ENCODE data around the gene PABPC3.

PABPC3 gene

DNA sequence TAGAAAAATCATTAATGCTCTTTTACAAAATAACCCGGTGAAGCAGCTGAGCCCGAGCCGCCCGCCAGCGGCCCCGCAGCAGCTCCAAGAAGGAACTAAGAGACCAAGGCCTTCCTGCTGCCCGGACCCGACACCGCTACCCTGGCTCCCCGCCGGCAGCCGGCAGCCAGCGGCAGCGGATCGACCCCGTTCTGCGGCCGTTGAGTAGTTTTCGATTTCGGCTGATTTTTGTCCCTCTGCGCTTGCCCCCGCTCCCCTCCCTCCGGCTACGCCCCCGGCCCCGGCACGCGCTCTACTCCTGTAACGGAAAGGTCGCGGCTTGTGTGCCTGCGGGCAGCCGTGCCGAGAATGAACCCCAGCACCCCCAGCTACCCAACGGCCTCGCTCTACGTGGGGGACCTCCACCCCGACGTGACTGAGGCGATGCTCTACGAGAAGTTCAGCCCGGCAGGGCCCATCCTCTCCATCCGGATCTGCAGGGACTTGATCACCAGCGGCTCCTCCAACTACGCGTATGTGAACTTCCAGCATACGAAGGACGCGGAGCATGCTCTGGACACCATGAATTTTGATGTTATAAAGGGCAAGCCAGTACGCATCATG lies at the start of gene PABPC3:
TSS of gene PABPC3 (plus strand) at position 286 of the 603 bp plus-strand sequence. CDS start at position 349, 63 bp downstream.
- H3K36me3 ChIP-seq (replicated peaks) = no peaks in the 10 kb centered on the region
- H3K27ac ChIP-seq = no peak within 1 kb of the TSS
- peak within 1 kb of the TSS; percentile 42 for H3K4me3 ChIP-seq (ENCODE audit: low read depth, low read length)
- TF ChIP-seq, protein P1, sequence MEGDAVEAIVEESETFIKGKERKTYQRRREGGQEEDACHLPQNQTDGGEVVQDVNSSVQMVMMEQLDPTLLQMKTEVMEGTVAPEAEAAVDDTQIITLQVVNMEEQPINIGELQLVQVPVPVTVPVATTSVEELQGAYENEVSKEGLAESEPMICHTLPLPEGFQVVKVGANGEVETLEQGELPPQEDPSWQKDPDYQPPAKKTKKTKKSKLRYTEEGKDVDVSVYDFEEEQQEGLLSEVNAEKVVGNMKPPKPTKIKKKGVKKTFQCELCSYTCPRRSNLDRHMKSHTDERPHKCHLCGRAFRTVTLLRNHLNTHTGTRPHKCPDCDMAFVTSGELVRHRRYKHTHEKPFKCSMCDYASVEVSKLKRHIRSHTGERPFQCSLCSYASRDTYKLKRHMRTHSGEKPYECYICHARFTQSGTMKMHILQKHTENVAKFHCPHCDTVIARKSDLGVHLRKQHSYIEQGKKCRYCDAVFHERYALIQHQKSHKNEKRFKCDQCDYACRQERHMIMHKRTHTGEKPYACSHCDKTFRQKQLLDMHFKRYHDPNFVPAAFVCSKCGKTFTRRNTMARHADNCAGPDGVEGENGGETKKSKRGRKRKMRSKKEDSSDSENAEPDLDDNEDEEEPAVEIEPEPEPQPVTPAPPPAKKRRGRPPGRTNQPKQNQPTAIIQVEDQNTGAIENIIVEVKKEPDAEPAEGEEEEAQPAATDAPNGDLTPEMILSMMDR (IDR thresholded peaks at IDR 0.05; ENCODE audit: low read depth, low read length, missing control alignments) = no peak
- DNase-seq = no peak
- in situ Hi-C loops (cut with HindIII; ENCODE audit: low pct_ligation_motif_present, low sequenced_read_pairs) = no loop called here
- no peaks in the 10 kb centered on the region for H3K27me3 ChIP-seq (replicated peaks)

DNA sequence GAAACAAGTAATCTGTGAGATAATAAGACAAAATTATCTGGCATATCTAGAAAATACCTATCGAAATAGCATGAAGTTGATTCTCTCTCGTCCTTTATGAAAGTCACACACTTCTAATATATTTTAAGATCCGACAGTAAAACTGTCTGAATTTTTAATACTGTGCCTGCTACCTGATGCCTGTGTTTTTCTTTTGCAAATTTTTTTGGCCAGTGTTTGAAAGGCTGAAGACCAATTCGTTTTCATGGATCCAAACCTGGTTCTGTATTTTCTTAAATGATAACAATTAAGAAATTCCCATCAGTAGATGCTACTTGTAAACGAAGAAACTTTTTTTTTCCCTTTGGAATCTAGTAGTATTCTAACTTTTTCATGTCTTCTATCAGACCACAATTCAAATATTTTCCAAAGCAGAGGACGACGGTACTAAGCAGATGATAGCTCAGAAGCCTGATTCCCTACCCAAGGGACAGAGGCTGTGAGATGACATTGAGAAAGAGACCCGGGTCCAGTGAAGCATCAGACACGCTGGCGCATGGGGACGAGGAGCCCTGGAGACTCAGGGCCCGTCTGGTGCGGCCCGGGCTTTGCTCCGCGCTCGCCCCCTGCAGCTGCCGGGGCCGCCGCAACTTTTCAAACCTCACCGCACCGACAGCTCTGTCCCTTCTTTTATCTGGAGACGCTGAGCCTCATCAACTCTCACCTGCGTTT lies 49.5 kb upstream of the PABPC3 start:
- DNase-seq = no peak
- Histone ChIP-seq H3K36me3 (replicated peaks) (no peaks in the 10 kb centered on the region), H3K27ac (no peak overlapping the region), H3K4me3 (ENCODE audit: low read depth, low read length) (peak overlapping the region; percentile 52), H3K27me3 (replicated peaks) (peaks cover 12% of the 10 kb centered on the region)
- in situ Hi-C loops (cut with HindIII; ENCODE audit: low pct_ligation_motif_present, low sequenced_read_pairs) = no loop called here
- TF ChIP-seq, protein P1 (IDR thresholded peaks at IDR 0.05; ENCODE audit: low read depth, low read length, missing control alignments) = peak; percentile 4

GRCh38 chr13:25046985-25047511 lies 48.9 kb upstream of the PABPC3 start:
- peak; percentile 3 for DNase-seq
- TF ChIP-seq, protein P1 (IDR thresholded peaks at IDR 0.05; ENCODE audit: low read depth, low read length, missing control alignments) = no peak
- H3K27ac ChIP-seq = no peak overlapping the region
- in situ Hi-C loops (cut with HindIII; ENCODE audit: low pct_ligation_motif_present, low sequenced_read_pairs) = no loop called here
- H3K4me3 ChIP-seq (ENCODE audit: low read depth, low read length) = peak overlapping the region; percentile 52
- peaks cover 12% of the 10 kb centered on the region for H3K27me3 ChIP-seq (replicated peaks)
- no peaks in the 10 kb centered on the region for H3K36me3 ChIP-seq (replicated peaks)

DNA sequence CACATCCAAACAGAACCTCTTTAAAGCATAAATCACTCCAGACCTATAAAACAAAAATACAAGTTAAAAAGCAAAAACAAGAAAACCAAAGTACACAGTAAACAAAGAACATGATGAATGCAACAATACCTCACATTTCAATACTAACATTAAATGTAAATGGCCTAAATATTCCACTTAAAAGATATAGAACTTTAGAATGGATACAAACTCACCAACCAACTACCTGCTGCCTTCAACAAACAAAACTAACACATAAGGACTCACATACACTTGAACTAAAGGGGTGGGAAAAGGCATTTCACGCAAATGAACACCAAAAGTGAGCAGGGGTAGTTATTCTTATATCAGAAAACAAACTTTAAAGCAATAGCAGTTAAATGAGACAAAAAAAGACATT lies 44.9 kb upstream of the PABPC3 start:
- Histone ChIP-seq H3K36me3 (replicated peaks) (no peaks in the 10 kb centered on the region), H3K27me3 (replicated peaks) (peaks cover 6% of the 10 kb centered on the region), H3K4me3 (ENCODE audit: low read depth, low read length) (no peak overlapping the region), H3K27ac (no peak overlapping the region)
- TF ChIP-seq, protein P1 (IDR thresholded peaks at IDR 0.05; ENCODE audit: low read depth, low read length, missing control alignments) = no peak
- no peak for DNase-seq
- in situ Hi-C loops (cut with HindIII; ENCODE audit: low pct_ligation_motif_present, low sequenced_read_pairs) = no loop called here

GRCh38 chr13:25059166-25059565 lies 36.8 kb upstream of the PABPC3 start:
- in situ Hi-C loops (cut with HindIII; ENCODE audit: low pct_ligation_motif_present, low sequenced_read_pairs) = no loop called here
- Histone ChIP-seq H3K27ac (no peak overlapping the region), H3K4me3 (ENCODE audit: low read depth, low read length) (no peak overlapping the region), H3K27me3 (replicated peaks) (no peaks in the 10 kb centered on the region), H3K36me3 (replicated peaks) (no peaks in the 10 kb centered on the region)
- no peak for DNase-seq
- TF ChIP-seq, protein P1 (IDR thresholded peaks at IDR 0.05; ENCODE audit: low read depth, low read length, missing control alignments) = no peak

All from brain microvascular endothelial cell (primary cell).